DND-41 (cell line): ENCODE measurements around the gene NR5A1.

Source experiments
- ATAC-seq: fragments of 200-7000 bp; cut with Tn5 transposase; 3 replicates; pipeline ENCODE4 v1.9.1; 2021; ENCODE audit warnings: low read depth; ENCODE audit not compliant: insufficient read depth
- DNase-seq: peaks from one replicate; pipeline ENCODE4 v3.0.0-alpha.2; 2020
- H2AFZ ChIP-seq: 2 replicates; pipeline ENCODE4 v1.6.0; 2012; ENCODE audit warnings: low read depth, low read length
- H3K27ac ChIP-seq: 2 replicates; pipeline ENCODE4 v1.5.1; 2012; ENCODE audit warnings: low read length, inconsistent platforms
- H3K27me3 ChIP-seq: fragments of 200-600 bp; sonication (generic); 2 replicates; pipeline ENCODE4 v1.6.0; 2012; ENCODE audit warnings: low read length, mild to moderate bottlenecking, inconsistent platforms; ENCODE audit not compliant: insufficient read depth, poor library complexity
- H3K36me3 ChIP-seq: 2 replicates; pipeline ENCODE4 v1.5.1; 2012; ENCODE audit warnings: low read length, inconsistent platforms; ENCODE audit not compliant: insufficient read depth
- H3K4me1 ChIP-seq: 2 replicates; pipeline ENCODE4 v1.5.1; 2012; ENCODE audit warnings: mild to moderate bottlenecking, low read length; ENCODE audit not compliant: insufficient read depth
- H3K4me2 ChIP-seq: 2 replicates; pipeline ENCODE4 v1.6.0; 2012; ENCODE audit warnings: mild to moderate bottlenecking, moderate library complexity, low read length, inconsistent platforms; ENCODE audit not compliant: insufficient read depth
- H3K4me3 ChIP-seq, 2 experiments: fragments of 200-600 bp in 1 of 2; shearing (Covaris generic) in 1 of 2; 2 replicates each; pipeline ENCODE4 v1.5.1; 2012 to 2016; ENCODE audit warnings: inconsistent platforms in 2 of 2, low read length in 2 of 2, mild to moderate bottlenecking in 2 of 2, low read depth in 1 of 2, moderate library complexity in 1 of 2
- H3K79me2 ChIP-seq: 2 replicates; pipeline ENCODE4 v1.6.0; 2012; ENCODE audit warnings: low read length, inconsistent platforms; ENCODE audit not compliant: insufficient read depth
- H3K9ac ChIP-seq: 2 replicates; pipeline ENCODE4 v1.6.0; 2012; ENCODE audit warnings: low read depth, mild to moderate bottlenecking, inconsistent platforms, low read length, moderate library complexity
- H3K9me3 ChIP-seq: 2 replicates; pipeline ENCODE4 v1.5.1; 2012; ENCODE audit warnings: low read length, moderate library complexity, mild to moderate bottlenecking, inconsistent platforms; ENCODE audit not compliant: insufficient read depth, severe bottlenecking
- H4K20me1 ChIP-seq: 2 replicates; pipeline ENCODE4 v1.6.0; 2012; ENCODE audit warnings: low read length; ENCODE audit not compliant: insufficient read depth
- EZH2 ChIP-seq: IDR thresholded peaks from 3 replicates; pipeline ENCODE4 v1.6.1; 2012; ENCODE audit warnings: borderline replicate concordance, low read depth, mild to moderate bottlenecking, moderate library complexity, low read length, inconsistent platforms; ENCODE audit not compliant: severe bottlenecking
- TF ChIP-seq, protein P1 (sequence below): IDR thresholded peaks from 2 replicates; pipeline ENCODE4 v1.5.1; 2012; ENCODE audit warnings: borderline replicate concordance, low read length, moderate library complexity, mild to moderate bottlenecking; ENCODE audit not compliant: poor library complexity, severe bottlenecking; ENCODE audit errors: extremely low read depth

The NR5A1 gene

GRCh38 chr9:124552273-124552605, 45.0 kb upstream of the NR5A1 start:
- Histone ChIP-seq H3K9me3 (no peaks in the 10 kb centered on the region), H3K4me3 (no peak overlapping the region), H3K27me3 (no peaks in the 10 kb centered on the region), H4K20me1 (no peaks in the 10 kb centered on the region), H2AFZ (no peak overlapping the region), H3K4me1 (peaks cover 6% of the 10 kb centered on the region; the same call in 1 of the 2 replicates), H3K36me3 (no peaks in the 10 kb centered on the region), H3K9ac (no peak overlapping the region), H3K79me2 (no peaks in the 10 kb centered on the region), H3K27ac (no peak overlapping the region), H3K4me2 (no peak overlapping the region)
- DNase-seq (no peak), ATAC-seq (no peak)
- TF ChIP-seq EZH2 = no peak
- TF ChIP-seq, protein P1, sequence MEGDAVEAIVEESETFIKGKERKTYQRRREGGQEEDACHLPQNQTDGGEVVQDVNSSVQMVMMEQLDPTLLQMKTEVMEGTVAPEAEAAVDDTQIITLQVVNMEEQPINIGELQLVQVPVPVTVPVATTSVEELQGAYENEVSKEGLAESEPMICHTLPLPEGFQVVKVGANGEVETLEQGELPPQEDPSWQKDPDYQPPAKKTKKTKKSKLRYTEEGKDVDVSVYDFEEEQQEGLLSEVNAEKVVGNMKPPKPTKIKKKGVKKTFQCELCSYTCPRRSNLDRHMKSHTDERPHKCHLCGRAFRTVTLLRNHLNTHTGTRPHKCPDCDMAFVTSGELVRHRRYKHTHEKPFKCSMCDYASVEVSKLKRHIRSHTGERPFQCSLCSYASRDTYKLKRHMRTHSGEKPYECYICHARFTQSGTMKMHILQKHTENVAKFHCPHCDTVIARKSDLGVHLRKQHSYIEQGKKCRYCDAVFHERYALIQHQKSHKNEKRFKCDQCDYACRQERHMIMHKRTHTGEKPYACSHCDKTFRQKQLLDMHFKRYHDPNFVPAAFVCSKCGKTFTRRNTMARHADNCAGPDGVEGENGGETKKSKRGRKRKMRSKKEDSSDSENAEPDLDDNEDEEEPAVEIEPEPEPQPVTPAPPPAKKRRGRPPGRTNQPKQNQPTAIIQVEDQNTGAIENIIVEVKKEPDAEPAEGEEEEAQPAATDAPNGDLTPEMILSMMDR = no peak

GRCh38 chr9:124551472-124552272, 44.5 kb upstream of the NR5A1 start:
- Histone ChIP-seq H3K27ac (no peak overlapping the region), H3K79me2 (no peaks in the 10 kb centered on the region), H4K20me1 (no peaks in the 10 kb centered on the region), H3K27me3 (no peaks in the 10 kb centered on the region), H3K4me3 (no peak overlapping the region), H3K9ac (no peak overlapping the region), H3K9me3 (no peaks in the 10 kb centered on the region), H3K4me2 (no peak overlapping the region), H2AFZ (no peak overlapping the region), H3K4me1 (peaks cover 6% of the 10 kb centered on the region; the same call in 1 of the 2 replicates), H3K36me3 (no peaks in the 10 kb centered on the region)
- DNase-seq = peak; percentile 21
- TF ChIP-seq EZH2 = no peak
- TF ChIP-seq, protein P1 = peak; percentile 53
- ATAC-seq = peak; percentile 47; the same call in 1 of the 3 replicates

DNA sequence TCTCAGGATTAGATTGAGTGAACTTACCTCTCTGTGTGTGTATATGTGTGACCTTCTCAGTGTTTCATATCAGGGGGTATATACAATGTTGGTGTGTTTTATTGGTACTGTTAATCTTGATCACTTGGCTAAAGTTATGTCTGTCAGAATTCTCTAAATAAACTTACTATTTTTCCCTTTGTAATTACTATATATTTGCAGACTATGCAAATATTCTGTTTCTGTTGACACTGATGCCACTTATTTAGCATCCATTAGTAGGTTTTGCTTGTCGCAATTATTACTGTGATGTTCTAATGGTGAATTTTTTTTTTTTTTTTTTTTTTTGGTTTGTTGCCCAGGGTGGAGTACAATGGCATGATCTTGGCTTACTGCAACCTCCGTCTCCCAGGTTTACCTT, 42.9 kb upstream of the NR5A1 start:
- TF ChIP-seq, protein P1 = no peak
- TF ChIP-seq EZH2 = no peak
- H3K9me3 ChIP-seq = no peaks in the 10 kb centered on the region
- ATAC-seq (no peak), DNase-seq (no peak)
- H3K4me3 ChIP-seq = no peak overlapping the region
- H3K27me3 ChIP-seq = no peaks in the 10 kb centered on the region
- H3K79me2 ChIP-seq = no peaks in the 10 kb centered on the region
- H3K27ac ChIP-seq = no peak overlapping the region
- H3K4me2 ChIP-seq = no peak overlapping the region
- no peak overlapping the region for H3K9ac ChIP-seq
- no peaks in the 10 kb centered on the region for H3K36me3 ChIP-seq
- H3K4me1 ChIP-seq = peaks cover 6% of the 10 kb centered on the region; the same call in 1 of the 2 replicates
- no peak overlapping the region for H2AFZ ChIP-seq
- H4K20me1 ChIP-seq = no peaks in the 10 kb centered on the region
